Mesenteric fat pad (tissue), 1 donor: ENCODE data around the gene DENND4C. TPM values are rescaled to one million over a fixed set of nuclear protein-coding genes. Genes with fewer than 3 reads are reported as not detected.
A peak's percentile ranks its signal among the peaks of the same experiment; 100 is the strongest.
"Not testable (repeated sequence)": the region's sequence is repeated elsewhere in the genome, so short reads cannot be mapped to it uniquely, and the experiment has no call there.

Experiments used
- DNase-seq: peaks from one replicate; pipeline ENCODE4 v3.0.0-alpha.2; 2020; ENCODE audit warnings: low spot score
- total RNA-seq: library from RNA; stranded (reverse); fragmentation: NEBNext Ultra II Directional; extraction: Animal tissue kit (Norgen Biotek cat#: 25700); gene quantifications from one replicate; pipeline ENCODE4 v1.2.1, GENCODE V29; 2021
- donor health status: DM: yes; HTN: yes; CAD: no.

DENND4C gene
- total RNA-seq, 1 donor from 2014 or later, result 62.7 TPM

GRCh38 chr9:19408693-19409400 is 178.4 kb downstream of the DENND4C start, which contains the start of gene ACER2:
ACER2 (plus strand) TSS chr9:19409009; CDS start chr9:19409085, 76 bp downstream.
- peak; percentile 98 for DNase-seq

DNA sequence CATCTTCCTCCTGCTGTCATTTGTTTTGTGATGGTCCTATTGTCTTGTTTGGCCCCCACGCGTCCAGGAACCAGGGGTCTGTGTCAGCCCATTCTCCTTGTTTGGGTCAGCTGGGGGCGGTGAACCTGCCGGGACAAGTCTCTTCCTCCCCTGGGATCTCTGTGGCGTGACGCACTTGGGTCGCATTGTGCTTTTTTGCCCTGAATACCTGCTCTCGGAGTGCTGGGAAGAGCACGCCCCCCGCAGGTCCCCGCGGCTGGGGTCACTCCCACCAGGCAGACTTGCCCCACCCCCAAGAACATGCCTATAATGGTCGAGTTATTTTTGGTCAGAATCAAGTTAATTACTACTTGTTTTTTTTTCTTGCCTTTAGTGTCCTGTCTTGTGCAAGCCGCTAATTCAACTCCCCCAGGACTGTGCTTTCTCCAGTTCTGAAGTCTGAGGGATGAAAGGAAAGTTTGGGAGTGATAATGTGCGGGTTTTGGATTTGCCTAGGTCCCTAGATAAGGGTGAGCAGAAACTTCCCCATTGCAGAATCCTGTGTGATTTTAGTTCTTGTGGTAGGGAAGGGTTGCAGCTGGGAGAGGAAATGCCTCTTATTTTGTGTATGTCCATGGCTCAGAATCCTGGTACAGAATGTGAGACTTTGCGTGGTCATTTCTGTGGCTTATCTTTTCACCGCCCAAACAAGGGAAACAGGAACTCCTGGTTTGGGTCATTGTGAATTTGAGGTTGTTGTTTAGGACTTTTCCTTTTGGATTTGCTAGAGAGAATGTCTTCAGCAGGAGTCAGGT is 179.1 kb downstream of the DENND4C start:
- DNase-seq, result no peak

DNA sequence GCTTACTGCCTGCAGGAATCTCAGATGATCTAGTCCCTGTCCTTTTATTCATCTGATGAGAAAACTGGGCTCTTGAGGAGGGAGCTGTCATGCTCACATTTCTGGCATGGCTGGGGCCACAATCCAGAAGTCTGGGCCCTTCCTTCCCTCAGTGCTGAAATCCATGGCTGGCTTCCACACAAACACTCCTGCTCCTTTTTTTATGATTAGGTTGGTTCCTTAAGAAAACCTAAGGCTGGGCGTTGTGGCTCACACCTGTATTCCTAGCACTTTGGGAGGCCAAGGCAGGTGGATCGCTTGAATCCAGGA is 179.7 kb downstream of the DENND4C start:
- no peak for DNase-seq

DNA sequence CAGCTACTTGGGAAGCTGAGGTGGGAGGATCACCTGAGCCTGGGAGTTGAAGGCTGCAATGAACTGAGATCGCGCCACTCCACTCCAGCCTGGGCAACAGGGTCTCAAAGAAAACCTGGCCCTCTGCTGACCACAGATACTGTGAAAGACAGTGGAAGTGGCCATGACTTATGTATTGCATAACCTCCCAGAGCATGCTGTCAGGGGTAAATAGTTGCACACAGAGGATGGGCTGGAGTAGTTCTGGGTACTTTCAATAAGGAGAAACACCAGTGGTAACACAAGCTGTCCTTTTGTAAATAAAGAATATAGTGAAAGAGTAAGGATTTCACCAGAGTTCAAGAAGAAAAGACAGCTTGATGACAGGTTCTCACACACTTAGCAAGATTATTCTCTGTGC is 180.1 kb downstream of the DENND4C start:
- no peak for DNase-seq

GRCh38 chr9:19411316-19411715 is 180.8 kb downstream of the DENND4C start:
- no peak for DNase-seq

- DNase-seq, result not testable (repeated sequence)
These were observed 183.0 kb downstream of the DENND4C start for GRCh38 chr9:19413456-19413855.

GRCh38 chr9:19416143-19416542 is 185.7 kb downstream of the DENND4C start:
- no peak for DNase-seq

DNA sequence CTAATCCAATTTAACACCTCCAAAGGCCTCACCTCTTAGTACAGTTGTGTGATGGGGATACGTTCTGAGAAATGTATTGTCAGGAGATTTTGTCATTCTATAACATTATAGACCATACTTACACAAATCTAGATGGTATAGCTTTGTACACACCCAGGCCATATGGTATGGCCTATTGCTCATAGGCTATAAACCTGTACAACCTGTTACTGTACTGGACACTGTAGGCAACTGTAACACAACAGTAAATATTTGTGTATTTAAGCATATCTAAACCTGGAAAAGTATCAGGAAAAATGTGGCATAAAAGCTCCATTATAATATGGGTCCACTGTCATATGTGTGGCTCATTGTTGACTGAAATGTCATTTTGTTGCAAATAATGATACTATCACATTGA is 190.4 kb downstream of the DENND4C start:
- no peak for DNase-seq

Other genes with a start within 250 kb of the DENND4C start
- gene SAXO1, start 197.5 kb upstream of the DENND4C start, total RNA-seq, result not detected
- 90.5 TPM for gene RRAGA, start 181.3 kb upstream of the DENND4C start, total RNA-seq
- 11.6 TPM for gene HAUS6, start 127.8 kb upstream of the DENND4C start, total RNA-seq
- 1,711 TPM for gene PLIN2, start 103.2 kb upstream of the DENND4C start, total RNA-seq
- gene RPS6, start 149.5 kb downstream of the DENND4C start, total RNA-seq, result 1,888 TPM
- gene ACER2, start 178.3 kb downstream of the DENND4C start, total RNA-seq, result 20.5 TPM